ENCODE results near the gene DPM2.
A peak's percentile ranks its signal among the peaks of the same experiment; 100 is the strongest.

The DPM2 gene

GRCh38 chr9:127918183-127919107 lies 19.2 kb downstream of the DPM2 start:
- peak overlapping the region; percentile 3; the same call in 1 of the 2 replicates for H3K27ac ChIP-seq
- TF ChIP-seq CTCF (conservative IDR thresholded peaks at IDR 0.05), result 0 out of 2 replicates have a peak, but pooled peaks have one; percentile 15

DNA sequence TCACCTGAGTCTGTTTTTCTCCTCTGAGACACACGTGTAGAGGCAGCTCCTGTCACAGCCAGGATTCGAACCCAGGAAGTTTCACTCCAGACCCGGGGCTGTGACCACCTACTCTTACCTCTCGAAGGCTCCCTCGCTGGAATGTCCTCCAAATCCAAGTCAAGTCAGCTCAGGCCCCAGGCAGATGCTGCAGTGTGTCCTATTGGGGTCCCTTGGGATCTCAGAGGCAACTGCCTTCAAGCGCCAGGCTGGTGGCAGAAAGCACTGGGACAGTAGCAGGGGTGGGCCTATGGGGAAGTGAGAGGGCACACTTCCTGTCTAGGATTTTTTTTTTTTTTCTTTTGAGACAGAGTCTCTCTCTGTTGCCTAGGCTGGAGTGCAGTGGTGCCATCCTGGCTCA lies 20.1 kb downstream of the DPM2 start:
- no peak for TF ChIP-seq CTCF (conservative IDR thresholded peaks at IDR 0.05)
- peak overlapping the region; percentile 48; the same call in 1 of the 2 replicates for H3K27ac ChIP-seq

DNA sequence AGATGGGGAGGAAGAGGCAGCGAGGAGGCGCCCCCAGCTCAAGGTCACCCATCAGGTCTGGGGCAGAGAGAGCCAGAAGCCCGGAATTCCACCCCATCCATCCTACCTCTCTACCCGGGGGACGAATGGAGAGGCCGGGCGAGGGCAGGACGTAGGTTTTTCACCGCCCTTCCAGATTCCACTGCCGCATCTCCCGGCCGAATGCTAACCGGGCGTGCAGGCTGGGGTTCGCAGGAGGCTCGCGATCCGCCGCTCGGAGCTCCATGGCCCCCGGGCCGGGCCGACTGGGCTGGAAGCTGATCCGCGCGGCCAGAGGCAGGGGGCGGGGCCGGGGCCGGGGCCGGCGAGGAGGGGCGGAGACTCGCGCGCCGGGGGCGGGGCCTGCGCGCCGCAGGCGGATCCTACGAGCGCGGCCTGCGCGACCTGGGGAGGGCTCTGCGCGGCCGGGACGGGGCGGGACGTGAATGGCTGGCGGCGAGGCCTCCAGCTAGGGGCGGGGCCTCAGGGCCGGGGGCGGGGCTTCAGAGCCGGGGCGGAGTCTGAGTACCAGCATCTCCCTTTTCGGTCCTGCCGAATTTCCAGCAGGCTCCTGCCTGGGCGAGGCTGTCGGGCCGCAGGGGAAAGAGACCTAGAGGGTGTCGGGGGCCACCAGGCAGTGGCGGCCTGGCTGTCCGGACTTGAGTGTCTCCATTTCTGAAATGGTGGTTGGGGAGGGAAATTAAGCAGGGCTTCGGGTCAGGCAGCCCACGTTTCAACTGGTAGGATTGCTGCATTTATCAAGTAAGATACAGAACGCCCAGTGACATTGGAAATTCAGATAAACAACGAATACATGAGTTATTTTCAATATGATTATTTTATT lies 20.7 kb downstream of the DPM2 start, which contains the start of gene ST6GALNAC4:
ST6GALNAC4 (minus strand) TSS at position 322 of the 862 bp plus-strand sequence. CDS start 622 bp downstream, outside the sequence.
- peak within 1 kb of the TSS; percentile 48; the same call in 1 of the 2 replicates for H3K27ac ChIP-seq
- no peak for TF ChIP-seq CTCF (conservative IDR thresholded peaks at IDR 0.05)

DNA sequence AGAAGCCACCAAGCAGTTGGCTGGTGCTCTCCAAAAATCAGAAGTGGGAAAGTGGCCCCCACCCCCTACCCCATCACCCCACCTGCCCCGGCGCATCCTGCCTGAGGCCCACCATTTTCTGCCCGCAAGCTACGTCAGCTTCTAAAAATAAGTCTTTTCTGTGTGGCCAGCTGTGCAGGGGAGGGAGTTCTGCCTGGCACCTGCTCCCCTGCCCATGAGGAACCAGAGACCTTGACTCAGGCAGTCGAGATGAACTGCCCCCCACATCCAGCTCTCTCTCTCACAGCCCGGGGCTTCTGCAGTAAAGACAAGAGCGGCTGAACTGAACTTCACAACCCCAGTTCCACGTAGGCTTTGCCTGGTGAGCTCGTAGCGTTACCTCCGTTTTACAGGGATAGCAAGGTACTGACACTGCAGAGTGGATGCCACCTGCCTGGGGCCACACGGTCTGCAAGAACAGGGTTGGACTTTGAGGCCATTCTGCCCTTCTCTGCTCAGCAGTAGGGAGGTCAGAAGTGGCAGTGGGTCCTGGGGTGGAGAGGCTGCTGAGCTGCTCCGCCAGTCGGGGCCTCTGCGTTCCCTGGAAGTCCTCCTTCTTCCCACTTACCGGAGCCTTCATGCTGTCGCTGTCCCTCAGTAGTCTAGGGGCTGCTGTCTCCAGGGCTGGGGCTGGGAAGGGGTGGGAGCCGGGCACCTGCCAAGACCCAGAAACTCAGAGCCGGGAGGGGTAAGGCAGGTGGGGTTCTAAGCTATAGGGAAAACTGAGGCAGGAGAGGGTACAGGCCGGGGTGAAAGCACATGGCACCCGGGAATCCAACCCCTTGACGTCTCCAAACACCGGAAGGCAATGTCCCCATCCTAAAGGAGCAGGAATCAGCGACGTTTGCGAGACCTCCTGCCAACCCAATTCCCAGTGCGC lies 21.6 kb downstream of the DPM2 start:
- no peak for TF ChIP-seq CTCF (conservative IDR thresholded peaks at IDR 0.05)
- H3K27ac ChIP-seq, result peak overlapping the region; percentile 48; the same call in 1 of the 2 replicates

- TF ChIP-seq CTCF (conservative IDR thresholded peaks at IDR 0.05), result no peak
- no peak overlapping the region for H3K27ac ChIP-seq
Measured at GRCh38 chr9:127915325-127915752, 22.3 kb downstream of the DPM2 start.

DNA sequence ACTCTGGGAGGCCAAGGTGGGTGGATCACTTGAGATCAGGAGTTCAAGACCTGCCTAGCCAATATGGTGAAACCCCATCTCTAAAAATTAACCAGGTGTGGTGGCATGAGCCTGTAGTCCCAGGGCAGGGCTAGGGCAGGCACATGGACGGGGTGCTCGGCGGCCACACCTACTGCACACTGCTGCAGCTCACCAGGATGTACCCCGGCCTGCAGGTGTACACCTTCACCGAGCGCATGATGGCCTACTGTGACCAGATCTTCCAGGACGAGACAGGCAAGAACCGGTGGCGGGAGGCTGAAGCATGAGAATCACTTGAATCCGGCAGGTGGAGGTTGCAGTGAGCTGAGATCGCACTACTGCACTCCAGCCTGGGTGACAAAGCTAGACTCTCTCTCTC lies 24.0 kb downstream of the DPM2 start:
- peak overlapping the region; percentile 39; the same call in 1 of the 2 replicates for H3K27ac ChIP-seq
- TF ChIP-seq CTCF (conservative IDR thresholded peaks at IDR 0.05), result no peak
